GM18868 (cell line): ENCODE results near the gene PLCB3.

Experiments used
- ATAC-seq: cut with Tn5 transposase; IDR thresholded peaks from one replicate; pipeline ENCODE4 v1.9.1; 2021; ENCODE audit warnings: mild to moderate bottlenecking, moderate library complexity; ENCODE audit not compliant: unreplicated experiment

Gene PLCB3

DNA sequence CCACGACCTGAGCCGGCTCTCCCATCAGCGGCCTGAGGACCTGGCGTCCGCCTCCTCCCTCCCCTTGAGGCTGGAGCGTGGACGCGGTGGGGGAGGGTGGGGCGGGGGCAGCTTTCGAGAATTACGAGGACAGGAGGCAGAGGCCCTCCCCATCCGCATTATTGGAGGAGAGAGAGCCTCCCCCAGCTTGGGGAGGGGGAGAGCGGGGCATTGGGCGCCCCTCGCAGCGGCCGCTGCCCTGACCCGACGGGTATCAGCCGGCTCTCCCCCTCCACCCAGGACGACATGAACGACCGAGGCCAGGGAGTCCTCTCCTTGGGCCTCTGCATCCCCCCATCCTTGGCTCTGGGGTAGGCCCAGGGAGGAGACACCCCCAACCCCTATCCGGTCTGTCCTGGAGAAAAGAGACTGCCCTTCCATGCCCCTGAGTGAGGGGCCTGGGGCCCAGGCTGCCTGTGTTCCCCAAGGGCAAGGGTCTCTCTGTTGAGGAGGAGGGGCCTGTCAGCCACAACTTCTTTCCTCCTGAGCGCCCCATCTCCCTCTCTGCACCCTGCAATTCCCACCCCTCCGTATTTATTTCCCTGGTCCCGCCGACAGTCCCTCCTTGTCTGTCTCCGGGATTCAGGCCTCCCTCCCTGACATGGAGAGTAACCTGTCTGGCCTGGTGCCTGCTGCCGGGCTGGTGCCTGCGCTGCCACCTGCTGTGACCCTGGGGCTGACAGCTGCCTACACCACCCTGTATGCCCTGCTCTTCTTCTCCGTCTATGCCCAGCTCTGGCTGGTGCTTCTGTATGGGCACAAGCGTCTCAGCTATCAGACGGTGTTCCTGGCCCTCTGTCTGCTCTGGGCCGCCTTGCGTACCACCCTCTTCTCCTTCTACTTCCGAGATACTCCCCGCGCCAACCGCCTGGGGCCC lies 34.8 kb downstream of the PLCB3 start:
- no peak for ATAC-seq

DNA sequence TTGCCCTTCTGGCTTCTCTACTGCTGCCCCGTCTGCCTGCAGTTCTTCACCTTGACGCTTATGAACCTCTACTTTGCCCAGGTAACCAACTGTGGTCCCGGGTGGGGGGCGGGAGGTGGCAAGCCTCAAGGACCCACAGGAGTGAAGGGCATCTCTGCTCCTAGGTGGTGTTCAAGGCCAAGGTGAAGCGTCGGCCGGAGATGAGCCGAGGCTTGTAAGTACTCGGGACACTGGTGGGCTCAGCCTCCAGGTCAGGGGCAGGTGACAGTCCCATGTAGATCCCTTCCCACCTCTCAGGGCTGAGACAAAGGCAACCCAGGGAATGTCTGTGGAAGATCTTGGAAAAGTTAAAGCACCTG lies 35.5 kb downstream of the PLCB3 start:
- no peak for ATAC-seq

DNA sequence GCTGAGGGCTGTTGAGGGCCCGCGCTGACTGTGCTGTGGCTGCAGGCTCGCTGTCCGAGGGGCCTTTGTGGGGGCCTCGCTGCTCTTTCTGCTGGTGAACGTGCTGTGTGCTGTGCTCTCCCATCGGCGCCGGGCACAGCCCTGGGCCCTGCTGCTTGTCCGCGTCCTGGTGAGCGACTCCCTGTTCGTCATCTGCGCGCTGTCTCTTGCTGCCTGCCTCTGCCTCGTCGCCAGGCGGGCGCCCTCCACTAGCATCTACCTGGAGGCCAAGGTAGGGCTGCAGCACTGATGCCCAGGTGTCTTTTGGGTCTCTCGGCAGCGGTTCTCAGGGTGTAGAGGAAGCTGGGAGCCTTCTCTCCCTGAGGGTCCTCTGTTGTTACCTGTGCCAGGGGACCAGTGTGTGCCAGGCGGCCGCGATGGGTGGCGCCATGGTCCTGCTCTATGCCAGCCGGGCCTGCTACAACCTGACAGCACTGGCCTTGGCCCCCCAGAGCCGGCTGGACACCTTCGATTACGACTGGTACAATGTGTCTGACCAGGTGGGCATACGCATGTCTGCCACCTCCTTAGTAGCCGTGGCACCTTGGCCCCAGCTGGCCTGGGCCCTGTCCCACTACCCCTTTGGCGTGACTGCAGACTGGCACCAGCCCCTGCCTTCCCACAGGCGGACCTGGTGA lies 36.5 kb downstream of the PLCB3 start:
- ATAC-seq = no peak

DNA sequence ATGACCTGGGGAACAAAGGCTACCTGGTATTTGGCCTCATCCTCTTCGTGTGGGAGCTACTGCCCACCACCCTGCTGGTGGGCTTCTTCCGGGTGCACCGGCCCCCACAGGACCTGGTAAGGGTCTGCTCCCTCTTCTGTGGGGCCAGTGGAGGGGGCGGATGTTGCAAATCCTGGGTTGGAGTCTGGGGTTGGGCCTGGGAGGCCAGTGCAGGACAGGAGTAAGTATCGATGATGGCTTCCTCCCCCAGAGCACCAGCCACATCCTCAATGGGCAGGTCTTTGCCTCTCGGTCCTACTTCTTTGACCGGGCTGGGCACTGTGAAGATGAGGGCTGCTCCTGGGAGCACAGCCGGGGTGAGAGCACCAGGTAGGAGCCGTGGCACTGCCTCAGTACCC lies 37.0 kb downstream of the PLCB3 start:
- ATAC-seq = no peak

DNA sequence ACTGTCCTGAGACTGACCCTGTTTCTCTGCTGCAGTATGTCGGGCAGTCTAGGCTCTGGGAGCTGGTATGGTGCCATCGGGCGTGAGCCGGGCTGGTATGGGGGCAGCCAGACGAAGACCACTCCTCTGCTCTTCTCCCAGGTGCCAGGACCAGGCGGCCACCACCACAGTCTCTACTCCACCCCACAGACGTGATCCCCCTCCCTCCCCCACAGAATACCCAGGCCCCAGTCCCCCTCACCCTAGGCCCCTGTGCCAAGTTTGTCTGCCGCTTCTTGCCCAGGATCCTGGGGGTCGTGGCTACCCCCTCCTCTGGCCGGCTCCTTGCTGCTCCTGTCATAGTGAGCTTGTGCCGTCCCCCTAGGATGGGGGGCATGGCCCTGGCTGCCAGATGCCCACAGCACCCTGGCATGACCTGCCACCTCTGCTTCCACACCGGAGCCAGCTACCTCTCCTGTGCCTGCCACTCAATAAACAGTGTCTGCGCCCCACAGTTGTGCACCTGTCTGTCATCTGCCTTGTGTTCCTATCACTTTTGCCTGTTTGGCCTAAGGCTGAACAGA lies 37.8 kb downstream of the PLCB3 start:
- no peak for ATAC-seq

DNA sequence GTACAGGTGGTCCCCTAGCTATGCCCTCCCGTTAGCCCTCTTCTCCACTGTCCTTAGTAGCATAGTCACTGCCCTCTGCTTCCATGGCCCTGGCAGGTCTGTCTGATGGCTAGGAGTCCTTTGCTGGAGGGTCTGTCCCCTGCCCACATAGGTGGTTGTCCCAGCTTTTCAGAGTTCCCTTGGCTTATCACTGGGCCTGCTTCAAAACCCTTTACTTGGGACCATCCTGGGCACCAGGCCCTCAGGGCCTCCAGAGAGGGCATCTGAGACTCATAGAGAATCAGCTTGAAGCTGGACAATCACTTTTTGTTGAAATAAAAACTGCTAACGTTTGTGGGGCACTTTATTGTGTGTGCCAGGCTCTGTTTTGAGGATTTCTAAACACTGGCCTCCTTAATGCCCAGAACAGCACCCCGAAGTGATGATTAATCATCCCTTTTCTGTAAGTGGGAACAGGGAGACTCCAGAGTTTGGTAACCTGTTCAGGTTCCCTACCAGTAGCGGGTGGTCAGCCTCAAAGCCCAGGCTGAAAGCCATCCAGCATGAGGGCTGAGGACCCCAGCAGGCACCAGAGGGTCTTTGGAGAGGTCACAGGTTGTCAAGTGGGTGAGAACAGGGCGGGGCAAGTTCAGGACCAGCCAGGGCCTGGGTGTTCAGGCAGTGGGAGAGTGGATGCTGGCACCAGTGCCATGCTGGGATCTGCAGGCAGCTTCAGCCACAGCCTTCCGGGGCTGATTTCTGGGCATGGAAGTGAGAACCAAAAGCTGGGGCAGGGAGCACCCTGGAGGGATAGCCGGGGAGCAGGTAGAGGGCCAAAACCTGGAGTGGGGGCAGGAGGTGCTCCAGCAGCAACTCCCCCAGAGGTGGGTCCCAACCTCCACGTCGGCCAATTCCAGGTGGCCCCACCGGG lies 39.3 kb downstream of the PLCB3 start:
- ATAC-seq = no peak

DNA sequence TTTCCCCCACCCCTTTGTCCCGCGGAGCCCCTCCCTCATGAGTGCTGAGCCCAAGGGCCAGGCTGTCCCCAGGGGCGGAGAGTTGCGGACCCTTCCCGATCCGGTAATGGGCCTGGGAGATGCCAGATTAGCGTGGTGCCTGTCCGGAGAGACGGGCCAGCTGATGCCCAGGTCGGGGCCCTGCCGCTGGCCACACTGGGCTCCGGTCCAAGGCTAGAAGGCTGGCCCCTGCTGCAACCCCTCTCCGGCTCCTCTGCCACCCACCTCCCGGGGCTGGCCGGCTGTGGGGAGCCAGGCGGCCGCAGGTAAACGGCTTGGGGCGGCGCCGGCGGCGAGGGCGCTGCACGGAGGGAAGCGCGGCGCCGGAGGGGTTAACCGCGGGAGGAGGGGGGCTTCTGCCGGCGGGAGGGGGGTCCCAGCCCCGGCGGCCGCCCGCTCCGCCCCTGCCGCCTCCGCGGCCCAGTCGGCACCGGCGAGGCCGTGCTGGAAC lies 40.0 kb downstream of the PLCB3 start, which contains the start of gene KCNK4:
Gene KCNK4 (plus strand): TSS at position 41 of the 490 bp plus-strand sequence. CDS start 1,717 bp downstream, outside the sequence.
- no peak for ATAC-seq

DNA sequence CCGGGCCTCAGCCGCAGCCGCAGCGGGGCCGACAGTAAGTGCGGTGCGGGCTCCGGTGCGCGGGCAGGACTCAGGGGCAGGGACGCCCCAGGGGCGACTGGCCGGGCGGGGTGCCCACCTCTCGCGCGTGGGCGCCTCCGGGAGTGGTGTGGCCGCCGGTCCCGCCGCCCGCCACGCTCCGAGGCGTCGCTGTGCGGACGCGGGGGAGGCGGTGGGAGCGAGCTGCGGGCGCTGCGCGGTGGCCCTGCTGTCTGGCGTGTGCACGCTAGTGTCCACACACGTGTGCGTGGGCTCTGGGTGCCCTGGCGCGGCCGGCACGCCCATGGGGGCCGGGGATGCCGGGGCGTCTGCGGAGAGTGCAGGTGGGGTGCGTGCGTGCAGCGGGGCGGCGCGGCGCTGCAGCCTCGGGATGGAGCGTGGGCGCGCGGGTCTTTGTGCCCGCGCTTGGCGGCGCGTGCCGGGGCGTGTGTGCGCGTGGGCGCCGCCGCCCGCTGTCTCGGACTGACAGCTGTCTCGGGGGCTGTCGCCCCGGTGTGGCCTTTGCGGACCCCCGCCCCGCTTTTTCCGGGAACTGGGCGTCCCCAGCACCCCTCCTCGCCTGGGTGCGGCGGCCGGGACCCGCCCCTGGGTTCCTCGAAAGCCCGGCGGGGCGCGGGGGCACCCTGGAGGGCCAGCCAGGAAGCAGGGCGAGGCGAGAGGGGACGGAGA lies 40.6 kb downstream of the PLCB3 start:
- no peak for ATAC-seq

DNA sequence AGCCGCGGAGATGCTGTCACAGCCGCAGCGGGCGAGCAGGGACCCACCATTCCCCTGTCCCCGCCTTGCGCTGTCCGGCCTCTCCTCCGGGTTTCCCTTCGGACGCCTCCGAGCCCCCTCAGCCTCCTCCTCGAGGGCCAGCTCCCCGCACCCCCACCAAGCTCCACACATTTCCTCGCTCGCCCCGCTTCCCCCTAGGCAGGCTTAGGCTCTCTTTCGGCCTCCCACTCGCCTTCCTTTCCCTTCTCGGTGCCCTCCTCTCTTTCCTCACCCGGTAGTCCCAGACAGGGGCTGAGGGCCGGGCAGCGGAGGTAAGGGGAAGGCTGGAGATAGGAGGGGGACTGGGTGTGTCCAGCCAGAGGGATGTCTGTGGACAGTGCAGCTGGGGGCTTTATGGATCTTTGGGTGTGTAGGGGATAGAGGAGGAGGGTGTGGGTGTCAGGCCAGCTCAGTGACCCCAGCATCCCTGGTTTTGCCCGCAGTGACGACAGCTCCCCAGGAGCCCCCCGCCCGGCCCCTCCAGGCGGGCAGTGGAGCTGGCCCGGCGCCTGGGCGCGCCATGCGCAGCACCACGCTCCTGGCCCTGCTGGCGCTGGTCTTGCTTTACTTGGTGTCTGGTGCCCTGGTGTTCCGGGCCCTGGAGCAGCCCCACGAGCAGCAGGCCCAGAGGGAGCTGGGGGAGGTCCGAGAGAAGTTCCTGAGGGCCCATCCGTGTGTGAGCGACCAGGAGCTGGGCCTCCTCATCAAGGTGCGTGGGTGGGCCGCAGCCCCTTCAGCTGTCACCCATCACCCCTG lies 41.3 kb downstream of the PLCB3 start:
- no peak for ATAC-seq

DNA sequence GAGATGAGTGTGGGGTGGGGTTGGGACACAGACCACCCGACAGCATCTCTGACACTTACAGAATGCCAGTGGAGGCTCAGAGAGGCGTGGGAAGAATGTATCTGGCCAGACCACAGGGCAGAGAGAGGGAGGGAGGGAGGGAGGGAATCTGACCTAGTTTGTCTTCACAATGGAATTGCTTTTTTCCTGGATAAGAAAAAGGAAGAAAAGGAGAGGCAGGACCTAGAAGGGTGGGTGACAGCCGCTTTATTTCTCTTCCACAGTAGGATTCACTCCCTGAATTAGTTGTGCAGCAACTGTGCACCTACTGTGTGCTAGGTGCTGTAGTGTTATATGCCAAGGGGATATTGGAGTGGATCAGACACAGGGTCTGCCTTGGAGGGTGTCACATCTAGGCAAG lies 43.4 kb downstream of the PLCB3 start:
- no peak for ATAC-seq

DNA sequence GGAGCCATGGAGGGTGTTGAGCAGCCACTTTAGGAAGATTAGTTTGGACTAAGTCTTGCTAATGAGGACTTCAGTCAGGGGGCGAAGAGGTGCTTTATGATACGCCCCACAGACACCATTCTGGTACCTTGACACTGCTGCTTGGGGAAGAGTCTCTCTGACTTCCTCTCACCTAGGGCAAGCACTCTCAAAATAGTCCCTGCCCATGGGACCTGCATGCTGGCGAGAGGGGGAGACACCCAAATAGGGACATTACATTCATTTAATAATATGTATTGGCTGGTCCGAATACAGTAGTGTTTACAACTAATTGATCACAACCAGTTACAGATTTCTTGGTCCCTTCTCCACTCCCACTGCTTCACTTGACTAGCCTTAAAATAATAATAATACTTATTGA lies 44.4 kb downstream of the PLCB3 start:
- ATAC-seq = no peak

DNA sequence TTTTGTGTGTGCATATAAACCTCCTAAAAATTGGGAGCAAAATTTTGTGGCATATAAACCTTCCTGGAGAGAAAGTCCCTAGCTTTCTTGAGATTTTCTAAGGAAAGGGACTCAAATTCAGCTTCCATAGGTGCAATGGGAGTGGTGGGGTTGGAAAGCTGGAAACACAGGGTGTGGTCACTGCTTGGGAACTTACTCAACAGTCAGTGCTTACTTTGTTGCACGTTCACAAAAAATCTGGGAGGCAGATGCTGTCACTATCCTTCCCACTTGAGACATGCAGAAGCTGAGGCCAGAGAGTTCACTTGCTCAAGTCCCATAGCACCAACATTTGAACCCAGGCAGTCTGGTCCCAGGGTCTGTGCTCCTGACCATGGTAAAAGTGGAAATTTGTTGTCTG lies 44.9 kb downstream of the PLCB3 start:
- ATAC-seq = no peak

DNA sequence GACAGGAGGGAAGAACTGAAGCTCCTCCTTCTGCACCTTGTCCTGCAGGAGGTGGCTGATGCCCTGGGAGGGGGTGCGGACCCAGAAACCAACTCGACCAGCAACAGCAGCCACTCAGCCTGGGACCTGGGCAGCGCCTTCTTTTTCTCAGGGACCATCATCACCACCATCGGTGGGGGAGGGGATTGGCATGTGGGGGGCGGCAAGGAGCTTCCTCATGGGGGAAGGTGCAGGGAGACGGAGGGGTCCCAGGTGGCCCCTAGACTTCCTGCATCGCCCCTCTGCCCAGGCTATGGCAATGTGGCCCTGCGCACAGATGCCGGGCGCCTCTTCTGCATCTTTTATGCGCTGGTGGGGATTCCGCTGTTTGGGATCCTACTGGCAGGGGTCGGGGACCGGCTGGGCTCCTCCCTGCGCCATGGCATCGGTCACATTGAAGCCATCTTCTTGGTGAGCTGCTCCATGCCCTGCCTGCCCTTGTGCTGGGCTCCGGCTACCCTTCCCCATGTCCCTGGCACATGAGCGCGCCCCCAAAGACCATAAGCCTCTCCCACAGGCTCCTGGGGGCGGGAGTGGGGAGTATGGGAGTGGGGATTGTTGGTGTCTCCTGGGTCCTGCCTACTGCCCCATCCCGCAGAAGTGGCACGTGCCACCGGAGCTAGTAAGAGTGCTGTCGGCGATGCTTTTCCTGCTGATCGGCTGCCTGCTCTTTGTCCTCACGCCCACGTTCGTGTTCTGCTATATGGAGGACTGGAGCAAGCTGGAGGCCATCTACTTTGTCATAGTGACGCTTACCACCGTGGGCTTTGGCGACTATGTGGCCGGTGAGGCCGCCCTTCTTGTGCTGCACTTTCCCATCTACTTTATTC lies 45.7 kb downstream of the PLCB3 start:
- ATAC-seq = no peak

DNA sequence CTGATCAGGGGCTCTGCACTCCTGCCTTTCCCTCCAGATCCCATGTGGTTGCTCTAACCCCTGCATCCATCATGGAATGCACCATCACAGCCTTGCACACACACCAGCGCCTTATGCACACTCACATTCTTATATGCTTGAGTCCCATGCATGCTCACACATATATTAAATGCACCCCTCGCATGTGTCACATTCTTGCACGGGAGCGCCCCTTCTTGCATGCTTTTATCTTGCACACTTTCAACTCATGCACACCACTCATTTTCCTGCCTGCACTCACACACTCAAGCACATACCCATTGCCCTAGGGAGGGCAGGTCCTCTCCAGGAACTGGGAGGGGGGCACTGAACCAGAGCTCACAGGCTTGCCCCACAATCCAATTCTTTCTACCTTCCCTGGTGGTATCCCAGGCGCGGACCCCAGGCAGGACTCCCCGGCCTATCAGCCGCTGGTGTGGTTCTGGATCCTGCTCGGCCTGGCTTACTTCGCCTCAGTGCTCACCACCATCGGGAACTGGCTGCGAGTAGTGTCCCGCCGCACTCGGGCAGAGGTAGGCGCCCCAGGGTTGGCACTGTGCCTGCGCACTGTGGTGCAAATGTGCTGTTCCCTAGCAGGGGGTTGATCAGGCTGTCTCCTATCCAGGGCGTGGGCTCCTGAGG lies 46.5 kb downstream of the PLCB3 start:
- no peak for ATAC-seq

DNA sequence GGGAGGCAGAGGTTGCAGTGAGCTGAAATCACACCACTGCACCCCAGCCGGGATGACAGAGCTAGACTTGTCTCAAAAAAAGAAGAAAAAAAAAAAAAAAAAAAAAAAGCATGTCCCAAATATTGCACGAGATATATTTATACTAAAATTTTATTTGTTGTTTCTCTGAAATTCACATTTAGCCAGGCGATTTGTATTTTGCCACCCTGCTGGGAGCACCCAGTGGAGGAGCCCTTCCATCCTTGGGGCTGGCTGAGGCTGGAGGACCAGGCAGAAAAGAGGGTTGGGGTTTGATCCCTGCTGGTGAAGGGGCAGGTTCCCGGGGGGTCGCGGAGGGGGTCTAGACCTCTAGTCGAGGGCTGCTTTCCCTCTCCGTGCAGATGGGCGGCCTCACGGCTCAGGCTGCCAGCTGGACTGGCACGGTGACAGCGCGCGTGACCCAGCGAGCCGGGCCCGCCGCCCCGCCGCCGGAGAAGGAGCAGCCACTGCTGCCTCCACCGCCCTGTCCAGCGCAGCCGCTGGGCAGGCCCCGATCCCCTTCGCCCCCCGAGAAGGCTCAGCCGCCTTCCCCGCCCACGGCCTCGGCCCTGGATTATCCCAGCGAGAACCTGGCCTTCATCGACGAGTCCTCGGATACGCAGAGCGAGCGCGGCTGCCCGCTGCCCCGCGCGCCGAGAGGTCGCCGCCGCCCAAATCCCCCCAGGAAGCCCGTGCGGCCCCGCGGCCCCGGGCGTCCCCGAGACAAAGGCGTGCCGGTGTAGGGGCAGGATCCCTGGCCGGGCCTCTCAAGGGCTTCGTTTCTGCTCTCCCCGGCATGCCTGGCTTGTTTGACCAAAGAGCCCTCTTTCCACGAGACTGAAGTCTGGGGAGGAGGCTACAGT lies 47.9 kb downstream of the PLCB3 start:
- no peak for ATAC-seq

DNA sequence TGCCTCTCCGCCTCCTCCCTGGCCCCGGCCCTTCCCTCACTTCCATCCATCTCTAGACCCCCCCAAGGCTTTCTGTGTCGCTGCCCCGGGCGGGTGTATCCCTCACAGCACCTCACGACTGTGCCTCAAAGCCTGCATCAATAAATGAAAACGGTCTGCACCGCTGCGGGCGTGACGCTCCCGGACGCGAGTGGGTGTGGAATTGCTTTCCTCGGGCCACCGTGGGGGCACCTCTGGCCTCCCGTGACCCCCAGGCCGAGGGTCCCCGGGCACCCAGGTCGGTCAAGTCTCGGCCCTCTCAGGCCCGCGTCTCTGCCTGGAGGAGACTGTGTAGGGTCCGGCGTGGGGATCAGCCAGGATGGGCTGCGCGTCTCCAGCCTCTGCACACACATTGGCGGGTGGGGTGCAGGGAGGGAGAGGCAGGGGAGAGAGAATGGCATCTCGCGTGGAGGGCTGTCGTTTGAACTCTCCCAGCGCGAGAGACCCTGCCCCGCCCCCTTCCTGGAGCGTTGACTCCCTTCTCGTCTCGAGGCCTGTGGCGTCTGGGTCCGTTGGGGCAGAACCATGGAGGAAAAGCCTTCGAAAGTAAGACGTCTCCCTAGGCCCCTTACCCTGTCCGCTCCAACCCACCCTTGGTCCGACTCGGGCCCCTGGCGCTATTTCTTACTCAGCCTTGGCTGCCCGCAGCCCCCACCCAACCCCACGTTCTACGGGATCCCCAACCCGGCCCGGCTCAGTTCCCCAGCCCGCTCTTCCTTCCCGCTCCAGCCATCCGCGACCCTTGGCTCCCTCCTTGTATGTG lies 48.7 kb downstream of the PLCB3 start, which contains the start of gene CATSPERZ:
Gene CATSPERZ (plus strand): TSS at position 512 of the 802 bp plus-strand sequence. CDS start 53 bp downstream, at position 565.
- no peak for ATAC-seq
